ENCODE results near the gene SLC5A9.
"Not testable (repeated sequence)": the region's sequence is repeated elsewhere in the genome, so short reads cannot be mapped to it uniquely, and the experiment has no call there.

The SLC5A9 gene

DNA sequence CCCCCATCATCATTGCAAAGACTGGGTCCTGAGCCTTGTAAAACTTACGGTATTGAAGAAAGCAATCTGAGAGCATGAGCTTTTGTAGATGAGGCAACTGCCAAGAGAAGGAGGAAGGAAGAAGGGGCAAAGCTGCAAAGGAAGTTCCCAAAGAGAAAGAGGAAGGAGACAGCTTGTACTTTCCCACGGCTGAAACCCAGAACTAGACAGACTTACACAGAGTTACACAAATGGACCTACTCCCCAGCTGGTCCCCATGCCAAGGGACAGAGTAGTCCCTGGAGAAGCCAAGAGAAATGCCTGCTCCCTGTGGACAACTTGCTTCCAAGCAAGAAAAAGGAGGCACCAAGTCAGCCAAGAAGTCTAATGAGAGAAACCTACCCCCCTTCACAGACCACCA, 22.6 kb downstream of the SLC5A9 start:
- DNase-seq = no peak

DNA sequence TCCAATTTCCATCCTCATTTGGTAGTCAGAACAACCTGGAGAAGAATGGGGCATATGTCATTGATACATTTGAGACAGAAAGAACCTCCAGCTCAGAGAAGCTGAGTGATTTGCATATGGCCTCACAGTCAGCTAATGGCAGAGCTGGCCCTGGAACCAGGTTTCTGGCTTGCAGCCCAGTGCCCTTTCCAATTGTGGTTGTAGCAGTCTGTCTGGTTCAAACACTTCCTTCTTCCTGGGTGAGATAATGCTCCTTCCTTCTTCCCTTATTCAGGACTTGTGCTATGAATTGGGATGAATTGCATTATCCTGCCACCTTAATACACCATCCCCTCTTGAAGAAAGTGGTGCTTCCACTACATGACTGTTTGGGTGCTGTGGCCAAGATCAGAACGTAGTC, 24.2 kb downstream of the SLC5A9 start:
- DNase-seq = no peak

DNA sequence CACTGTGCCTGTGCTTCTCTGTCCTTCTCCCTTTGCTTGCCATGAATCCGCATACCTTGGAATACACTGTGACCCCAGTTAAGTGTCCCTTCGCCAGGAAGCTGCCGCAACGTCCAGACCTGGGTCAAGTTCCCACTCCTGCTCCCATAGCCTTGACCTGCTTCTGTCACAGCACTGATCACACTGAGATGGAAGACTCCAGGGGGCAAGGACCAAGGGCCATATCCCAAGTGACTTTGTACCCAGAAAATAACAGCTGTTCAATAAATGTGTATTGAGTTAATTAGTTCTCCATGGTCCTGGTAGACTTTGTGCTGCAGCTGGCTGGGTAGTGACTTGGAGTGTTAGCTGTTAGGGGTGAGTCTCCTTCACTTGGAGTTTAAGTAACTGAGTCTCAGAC, 25.8 kb downstream of the SLC5A9 start:
- DNase-seq = no peak

DNA sequence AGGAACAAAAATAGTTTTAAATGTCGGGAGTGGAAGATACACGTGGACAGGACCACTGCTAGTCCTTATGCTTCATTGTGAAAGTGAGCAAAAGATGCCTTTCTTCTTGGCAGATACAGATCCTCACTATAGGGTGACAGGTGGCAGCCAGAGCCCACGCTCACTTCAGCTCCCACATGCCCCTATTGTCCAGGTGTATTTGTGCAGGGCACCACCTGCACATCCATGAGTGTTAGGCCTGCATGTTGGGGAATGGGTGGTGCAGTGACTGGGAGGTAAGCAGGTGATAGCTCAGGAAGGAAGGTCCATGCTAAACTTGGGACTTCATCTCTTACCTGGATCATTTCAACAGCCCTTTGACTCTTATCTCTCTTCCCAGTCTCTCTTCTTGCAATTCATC, 27.4 kb downstream of the SLC5A9 start:
- DNase-seq = no peak

DNA sequence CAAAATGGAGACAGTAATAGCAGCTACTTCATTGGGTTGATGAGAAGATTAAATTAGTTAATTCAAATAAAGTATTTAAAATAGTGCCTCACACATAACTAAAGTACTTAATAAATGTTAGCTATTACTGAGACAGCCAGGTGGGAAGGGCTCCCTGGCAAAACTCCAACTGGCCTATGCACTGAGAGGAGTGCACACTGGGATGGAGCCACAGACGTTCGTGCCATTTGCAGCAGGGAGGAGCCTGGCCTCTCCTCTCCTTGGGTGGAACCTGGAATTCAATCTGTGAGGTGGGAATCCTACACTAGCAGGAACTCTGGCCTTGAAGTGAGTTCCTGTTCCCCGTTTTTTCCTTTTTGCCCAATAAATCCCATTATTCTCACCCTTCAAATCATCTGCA, 28.1 kb downstream of the SLC5A9 start:
- DNase-seq = no peak

DNA sequence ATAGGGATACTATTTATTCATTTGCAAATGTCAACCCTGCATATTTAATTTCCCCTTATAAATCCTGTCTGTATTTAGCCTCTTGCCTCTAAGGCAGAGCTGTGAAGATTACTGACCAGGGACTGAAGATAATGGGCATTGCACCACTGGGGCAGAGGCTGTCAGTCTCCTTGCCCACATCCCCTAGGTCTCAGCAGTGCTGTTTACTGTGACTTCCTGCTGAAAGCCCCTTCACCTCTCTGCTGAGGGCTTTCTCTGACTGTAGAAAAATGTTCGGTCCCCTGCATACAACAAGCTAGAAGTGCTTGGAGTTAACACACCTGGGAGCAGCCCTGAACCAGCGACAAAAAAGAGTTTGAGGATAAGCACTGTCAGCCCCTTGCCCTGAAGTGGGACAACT, 28.8 kb downstream of the SLC5A9 start:
- no peak for DNase-seq

DNA sequence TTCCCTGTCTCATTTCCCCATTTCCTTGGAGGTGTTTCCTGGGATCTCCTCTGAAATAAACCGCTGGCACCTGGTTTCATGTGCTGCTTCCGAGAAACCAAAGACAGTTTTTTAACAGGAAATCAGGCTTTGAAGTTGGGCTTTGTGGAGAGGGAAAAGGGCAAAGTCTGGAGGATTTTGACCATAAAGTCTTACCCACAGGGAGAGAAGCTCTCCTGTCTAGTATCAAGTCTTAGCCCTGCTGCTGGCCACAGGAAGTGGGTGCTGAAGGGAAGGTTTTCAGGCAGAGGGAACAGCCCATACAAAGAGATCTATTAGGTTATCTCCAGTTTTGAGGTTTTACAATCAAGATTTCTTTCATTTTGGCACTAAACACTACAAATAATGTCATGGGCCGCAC, 29.3 kb downstream of the SLC5A9 start:
- DNase-seq = no peak

DNA sequence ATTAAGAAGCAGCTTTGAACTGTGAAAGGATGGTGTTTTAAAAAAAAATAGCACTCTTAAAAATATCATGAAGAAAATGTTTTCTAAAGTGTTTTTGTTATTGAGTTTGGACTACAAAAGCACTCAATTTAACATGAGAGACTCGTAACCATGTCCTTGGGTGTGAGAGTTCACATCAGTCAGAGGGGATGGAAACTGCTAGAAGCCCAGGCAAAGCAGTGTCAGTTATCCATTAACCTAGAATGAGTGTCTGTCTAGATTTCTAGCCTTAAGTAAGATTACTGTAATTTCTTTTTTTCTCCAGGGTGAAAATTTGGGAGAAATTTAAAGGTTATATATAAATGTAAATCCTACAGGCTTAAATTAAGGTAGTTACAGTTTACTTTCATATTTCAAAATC, 31.7 kb downstream of the SLC5A9 start:
- no peak for DNase-seq

DNA sequence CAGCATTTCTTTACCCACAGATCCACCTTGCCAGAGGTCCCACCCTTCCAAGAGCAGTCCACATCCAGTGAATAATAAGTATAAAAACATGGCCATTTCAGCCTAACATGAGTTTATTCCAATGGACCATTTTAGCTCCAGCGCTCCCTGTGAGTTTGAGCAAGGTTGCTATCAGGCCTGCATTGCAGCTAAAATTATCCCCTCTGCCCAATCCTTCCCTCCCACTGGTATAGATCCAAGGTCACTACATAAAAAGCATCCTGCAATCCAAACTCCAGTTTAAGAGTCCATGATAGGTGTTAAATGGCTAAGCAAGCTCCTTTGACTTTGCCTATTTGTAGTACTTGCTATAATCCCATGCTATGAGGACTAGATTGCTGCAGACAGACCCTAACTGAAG, 35.6 kb downstream of the SLC5A9 start:
- DNase-seq = no peak

DNA sequence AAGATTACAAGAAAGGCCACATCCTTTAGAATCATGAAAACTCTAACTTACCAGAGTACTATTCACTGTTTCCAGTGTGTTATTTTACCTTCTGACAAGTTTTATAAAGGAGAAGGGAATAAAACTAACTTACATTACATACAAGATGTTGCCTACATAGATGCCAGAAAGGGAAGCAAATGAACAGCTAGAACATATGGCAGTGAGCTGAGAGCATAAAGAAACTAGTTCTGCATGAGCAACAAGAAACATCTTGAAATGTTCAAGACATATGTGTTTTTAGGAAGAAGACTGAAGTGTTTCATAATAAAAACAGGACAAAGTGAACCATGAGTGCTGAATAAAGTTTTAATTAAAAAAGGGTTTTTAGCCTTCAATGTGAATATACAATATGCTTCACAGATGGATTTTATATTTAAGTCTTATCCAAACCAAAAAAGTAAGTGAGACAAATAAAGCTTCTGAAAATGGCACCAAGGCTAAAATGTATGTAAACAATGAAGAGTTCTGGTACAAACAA, 39.4 kb downstream of the SLC5A9 start:
- no peak for DNase-seq

DNA sequence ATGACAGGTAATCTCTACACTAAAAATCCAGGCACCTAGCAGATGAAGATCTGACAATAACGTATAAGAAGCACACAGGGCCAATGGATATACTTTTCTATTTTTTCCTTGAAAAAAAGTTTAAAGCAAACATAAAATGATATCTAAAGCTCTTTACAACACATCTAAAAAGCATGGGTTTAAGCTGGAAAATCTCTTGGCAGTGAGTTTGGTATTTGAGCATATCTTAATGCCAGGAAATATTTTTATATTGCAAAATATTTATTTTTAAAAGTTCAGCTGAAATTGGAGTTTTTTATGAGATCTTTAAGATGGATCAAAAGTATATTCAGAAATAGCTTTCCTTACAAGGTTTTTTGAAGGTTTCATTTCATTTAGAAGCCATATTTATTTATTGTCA, 40.5 kb downstream of the SLC5A9 start:
- DNase-seq = no peak

DNA sequence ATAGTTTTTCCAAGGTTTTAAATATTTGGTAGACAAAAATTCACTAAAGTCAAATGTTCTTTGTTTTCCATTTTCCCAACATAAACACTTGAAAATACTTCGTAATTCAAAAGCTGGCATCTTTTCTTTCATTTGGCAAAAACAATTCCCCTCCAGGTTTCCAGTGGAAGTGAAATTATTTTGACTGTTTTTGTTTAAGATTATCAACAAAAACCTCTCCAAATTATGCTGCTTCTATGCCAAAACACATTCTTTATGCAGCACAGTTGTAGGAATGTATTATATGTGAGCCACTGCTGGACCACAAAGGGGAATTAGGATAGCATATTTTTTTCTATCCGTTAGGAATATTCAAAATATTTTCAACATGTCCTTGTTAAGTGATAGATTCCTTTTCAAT, 44.1 kb downstream of the SLC5A9 start:
- no peak for DNase-seq

DNA sequence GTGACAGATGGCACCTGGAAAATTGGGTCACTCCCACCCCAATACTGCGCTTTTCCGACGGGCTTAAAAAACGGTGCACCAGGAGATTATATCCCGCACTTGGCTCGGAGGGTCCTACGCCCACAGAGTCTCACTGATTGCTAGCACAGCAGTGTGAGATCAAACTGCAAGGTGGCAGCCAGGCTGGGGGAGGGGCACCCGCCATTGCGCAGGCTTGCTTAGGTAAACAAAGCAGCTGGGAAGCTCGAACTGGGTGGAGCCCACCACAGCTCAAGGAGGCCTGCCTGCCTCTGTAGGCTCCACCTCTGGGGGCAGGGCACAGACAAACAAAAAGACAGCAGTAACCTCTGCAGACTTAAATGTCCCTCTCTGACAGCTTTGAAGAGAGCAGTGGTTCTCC, 54.9 kb downstream of the SLC5A9 start:
- DNase-seq = not testable (repeated sequence)

DNA sequence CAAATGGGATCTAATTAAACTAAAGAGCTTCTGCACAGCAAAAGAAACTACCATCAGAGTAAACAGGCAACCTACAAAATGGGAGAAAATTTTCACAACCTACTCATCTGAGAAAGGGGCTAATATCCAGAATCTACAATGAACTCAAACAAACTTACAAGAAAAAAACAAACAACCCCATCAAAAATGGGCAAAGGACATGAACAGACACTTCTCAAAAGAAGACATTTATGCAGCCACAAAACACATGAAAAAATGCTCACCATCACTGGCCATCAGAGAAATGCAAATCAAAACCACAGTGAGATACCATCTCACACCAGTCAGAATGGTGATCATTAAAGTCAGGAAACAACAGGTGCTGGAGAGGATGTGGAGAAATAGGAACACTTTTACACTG, 59.8 kb downstream of the SLC5A9 start:
- not testable (repeated sequence) for DNase-seq

DNA sequence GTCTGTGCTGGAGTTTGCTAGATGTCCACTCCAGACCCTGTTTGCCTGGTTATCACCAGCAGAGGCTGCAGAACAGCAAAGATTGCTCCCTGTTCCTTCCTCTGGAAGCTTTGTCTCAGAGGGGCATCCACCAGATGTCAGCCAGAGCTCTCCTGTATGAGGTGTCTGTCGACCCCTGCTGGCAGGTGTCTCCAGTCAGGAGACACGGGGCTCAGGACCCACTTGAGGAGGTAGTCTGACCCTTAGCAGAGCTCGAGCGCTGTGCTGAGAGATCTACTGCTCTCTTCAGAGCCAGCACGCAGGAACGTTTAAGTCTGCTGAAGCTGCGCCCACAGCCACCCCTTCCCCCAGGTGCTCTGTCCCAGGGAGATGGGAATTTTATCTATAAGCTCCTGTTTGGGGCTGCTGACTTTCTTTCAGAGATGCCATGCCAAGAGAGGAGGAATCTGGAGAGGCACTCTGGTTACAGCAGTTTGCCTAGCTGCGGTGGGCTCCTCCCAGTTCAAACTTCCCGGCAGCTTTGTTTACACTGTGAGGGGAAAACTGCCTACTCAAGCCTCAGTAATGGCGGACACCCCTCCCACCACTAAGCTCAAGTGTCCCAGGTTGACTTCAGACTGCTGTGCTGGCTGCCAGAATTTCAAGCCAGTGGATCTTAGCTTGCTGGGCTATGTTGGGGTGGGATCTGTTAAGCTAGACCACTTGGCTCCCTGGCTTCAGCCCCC, 62.3 kb downstream of the SLC5A9 start:
- DNase-seq = not testable (repeated sequence)

DNA sequence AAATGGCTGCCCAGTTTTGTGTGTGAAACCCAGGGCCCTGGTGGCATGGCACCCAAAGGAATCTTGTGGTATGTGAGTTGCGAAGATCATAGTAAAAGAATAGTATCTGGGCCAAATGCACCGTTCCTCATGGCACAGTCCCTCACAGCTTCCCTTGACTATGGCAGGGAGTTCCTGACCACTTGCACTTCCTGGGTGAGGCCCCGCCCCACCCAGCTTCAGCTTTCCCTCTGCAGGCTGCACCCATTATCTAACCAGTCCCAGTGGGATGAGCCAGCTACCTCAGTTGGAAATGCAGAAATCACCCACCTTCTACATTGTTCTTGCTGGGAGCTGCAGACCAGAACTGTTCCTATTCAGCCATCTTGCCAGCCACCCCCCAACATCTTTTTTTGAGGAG, 63.0 kb downstream of the SLC5A9 start:
- no peak for DNase-seq

DNA sequence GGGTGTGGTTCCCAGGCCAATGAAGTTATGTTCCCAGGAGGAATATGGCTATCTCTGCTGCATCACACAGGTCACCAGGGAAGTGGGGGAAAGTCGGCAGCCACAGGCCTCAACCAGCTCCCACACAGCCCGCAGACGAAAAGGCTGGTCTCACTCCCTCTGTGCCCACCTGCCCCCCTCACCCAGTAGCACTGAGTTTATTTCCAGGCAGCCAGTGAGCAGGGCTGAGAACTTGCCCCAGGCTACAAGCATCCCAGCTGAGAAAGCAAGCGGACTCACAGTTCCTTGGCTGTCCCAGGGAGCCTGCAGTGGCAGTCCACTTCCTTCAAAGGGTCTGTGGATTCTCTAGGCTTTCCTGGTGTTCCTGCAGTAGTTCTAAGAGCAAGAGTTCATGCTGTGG, 68.9 kb downstream of the SLC5A9 start:
- DNase-seq = no peak

DNA sequence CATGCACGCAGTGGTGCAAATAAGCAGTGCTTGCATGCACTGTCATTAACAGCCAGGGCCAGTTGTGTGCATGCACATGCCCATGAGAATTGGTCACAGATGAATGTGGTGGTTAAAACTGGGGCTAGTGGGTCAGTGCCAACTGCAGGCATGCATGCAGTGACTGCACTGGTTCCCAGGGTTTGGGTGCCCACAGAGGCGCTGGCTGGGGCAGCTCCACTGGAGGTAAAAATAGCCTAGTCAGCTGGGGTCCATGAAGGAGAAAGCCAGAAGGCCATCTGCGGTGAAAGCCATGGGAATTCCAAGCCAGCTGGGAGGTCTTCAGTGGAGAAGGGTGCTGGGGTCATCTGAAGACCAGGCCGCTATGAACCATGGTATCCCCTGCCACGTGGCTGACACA, 70.2 kb downstream of the SLC5A9 start:
- no peak for DNase-seq

DNA sequence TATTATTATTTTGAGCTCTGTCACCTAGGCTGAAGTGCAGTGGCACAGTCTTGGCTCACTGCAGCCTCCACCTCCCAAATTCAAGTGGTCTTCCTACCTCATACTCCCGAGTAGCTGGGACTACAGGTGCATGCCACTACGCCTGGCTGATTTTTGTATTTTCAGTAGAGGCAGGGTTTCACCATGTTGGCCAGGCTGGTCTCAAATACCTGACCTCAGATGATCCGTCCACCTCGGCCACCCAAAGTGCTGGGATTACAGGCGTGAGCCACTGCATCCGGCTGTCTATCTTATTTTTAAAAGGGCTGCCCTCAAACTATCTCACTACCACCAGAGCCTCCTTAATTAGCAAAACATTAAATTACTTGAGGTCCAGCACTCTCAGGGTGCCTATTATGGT, 71.6 kb downstream of the SLC5A9 start:
- not testable (repeated sequence) for DNase-seq

DNA sequence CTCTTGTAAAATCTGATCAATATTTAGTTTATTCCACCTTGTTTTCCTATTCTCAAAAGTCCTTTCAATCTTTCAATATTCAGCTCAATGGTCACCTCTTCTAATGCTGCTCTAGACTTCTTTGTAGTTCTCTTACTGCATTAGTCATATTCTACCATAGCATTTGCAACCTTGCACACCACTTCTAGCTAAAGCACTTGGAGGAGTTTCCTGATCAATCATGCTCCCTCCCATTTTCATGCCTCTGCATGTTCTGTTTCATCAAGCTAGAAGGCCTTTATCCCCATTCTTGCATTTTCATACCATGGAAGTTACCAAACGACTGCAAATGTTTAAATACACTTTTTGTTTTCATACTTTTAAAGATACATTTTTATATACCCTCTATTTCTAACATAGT, 72.1 kb downstream of the SLC5A9 start:
- DNase-seq = no peak
